GM12864 (cell line): ENCODE results near the gene KATNAL1.

Experiments used
- DNase-seq: peaks from one replicate; pipeline ENCODE4 v3.0.0-alpha.2; 2011; ENCODE audit warnings: low read depth
- H3K4me3 ChIP-seq: 2 replicates; pipeline ENCODE4 v1.5.1; 2011; ENCODE audit warnings: mild to moderate bottlenecking, low read depth, low read length, control low read depth
- TF ChIP-seq, protein P1 (sequence below): IDR thresholded peaks from 2 replicates; pipeline ENCODE4 v1.5.1; 2011; ENCODE audit warnings: low read depth, mild to moderate bottlenecking, moderate library complexity, low read length, control low read depth, inconsistent platforms; ENCODE audit errors: missing control alignments

KATNAL1 gene

DNA sequence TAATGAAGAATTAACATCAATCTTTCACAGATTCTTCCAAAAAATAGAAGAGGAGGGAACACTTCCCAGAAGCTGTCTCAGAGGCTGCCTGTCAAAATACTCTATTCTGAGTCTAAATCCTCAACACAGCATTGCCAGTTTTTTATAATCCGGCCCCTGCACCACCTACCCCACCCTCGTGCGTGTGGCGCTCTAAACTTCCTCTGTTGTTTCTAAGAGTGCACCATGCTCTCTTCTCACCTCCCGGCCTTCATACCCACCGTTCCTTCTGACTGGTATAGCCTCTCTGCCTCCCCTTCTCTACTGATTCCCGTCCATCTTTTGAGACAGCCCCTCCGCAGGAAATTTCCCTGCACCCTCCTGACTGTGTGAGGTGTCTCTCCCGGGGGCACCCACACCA is 136.8 kb downstream of the KATNAL1 start:
- TF ChIP-seq, protein P1, sequence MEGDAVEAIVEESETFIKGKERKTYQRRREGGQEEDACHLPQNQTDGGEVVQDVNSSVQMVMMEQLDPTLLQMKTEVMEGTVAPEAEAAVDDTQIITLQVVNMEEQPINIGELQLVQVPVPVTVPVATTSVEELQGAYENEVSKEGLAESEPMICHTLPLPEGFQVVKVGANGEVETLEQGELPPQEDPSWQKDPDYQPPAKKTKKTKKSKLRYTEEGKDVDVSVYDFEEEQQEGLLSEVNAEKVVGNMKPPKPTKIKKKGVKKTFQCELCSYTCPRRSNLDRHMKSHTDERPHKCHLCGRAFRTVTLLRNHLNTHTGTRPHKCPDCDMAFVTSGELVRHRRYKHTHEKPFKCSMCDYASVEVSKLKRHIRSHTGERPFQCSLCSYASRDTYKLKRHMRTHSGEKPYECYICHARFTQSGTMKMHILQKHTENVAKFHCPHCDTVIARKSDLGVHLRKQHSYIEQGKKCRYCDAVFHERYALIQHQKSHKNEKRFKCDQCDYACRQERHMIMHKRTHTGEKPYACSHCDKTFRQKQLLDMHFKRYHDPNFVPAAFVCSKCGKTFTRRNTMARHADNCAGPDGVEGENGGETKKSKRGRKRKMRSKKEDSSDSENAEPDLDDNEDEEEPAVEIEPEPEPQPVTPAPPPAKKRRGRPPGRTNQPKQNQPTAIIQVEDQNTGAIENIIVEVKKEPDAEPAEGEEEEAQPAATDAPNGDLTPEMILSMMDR = no peak
- no peak for DNase-seq
- H3K4me3 ChIP-seq = no peak overlapping the region

DNA sequence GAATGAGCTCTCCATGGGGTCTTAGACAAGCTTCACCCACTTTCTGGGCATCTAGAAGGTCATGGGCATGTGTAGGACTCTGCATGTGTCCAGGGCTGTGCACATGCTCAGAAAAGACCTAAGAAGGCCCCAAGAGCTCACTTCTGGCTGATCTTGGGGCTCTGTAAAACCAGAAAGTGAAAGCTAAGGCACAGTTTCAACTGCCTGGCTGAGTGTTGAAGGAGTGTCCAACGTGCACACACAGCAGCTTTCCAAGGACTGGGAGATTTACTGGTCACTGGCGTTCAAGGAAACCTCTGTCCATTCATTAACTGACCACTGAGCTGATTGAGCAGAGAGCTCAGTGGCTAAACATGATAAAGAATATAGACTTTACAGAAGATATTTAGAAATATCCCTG is 137.9 kb downstream of the KATNAL1 start:
- no peak for DNase-seq
- TF ChIP-seq, protein P1 = no peak
- no peak overlapping the region for H3K4me3 ChIP-seq

DNA sequence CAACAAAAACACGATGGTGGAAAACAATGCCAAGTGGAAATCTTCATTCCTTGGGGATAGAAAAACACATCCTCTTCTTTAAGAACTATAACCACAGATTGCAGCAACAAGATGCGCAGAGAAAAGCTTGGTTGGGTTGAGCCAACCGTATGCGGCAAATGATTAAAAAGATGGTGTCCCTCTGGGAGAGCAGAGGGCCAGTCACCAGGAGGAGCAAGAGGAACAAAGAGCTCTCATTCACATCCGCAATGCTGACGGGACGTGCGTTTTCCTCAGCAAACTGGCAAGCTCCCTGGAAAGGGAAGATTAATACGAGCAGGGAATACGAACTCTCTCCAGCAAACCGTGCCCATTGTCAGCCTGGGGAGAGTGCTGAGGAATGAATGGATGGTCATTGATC is 141.6 kb downstream of the KATNAL1 start:
- no peak overlapping the region for H3K4me3 ChIP-seq
- no peak for DNase-seq
- TF ChIP-seq, protein P1 = no peak

DNA sequence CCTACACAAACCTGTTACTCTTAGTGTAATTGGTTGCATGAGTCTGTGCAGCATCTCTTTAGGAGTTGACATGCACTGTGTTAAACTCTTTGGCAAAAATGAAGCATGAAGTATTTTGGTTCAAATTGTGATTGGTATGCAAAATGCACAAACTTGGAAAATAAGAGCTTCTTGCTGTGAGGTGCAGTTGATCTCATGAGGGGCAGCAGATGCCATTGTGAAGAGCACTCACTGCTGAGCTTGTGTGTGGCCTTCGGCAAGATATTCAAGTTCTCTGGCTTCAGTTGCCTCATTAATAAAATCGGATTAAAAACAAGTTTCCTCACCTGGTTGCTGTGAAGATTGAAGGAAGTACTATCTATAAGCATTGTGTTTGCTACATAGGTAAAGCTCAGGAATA is 142.3 kb downstream of the KATNAL1 start:
- no peak for DNase-seq
- no peak overlapping the region for H3K4me3 ChIP-seq
- TF ChIP-seq, protein P1 = no peak

- TF ChIP-seq, protein P1 = no peak
- no peak for DNase-seq
Observed at GRCh38 chr13:30164146-30164545, 143.2 kb downstream of the KATNAL1 start.

GRCh38 chr13:30163441-30163840 is 143.9 kb downstream of the KATNAL1 start:
- TF ChIP-seq, protein P1 = no peak
- DNase-seq = no peak
- H3K4me3 ChIP-seq = no peak overlapping the region

More at GRCh38 chr13:30164146-30164545, 143.2 kb downstream of the KATNAL1 start:
- no peak overlapping the region for H3K4me3 ChIP-seq

DNA sequence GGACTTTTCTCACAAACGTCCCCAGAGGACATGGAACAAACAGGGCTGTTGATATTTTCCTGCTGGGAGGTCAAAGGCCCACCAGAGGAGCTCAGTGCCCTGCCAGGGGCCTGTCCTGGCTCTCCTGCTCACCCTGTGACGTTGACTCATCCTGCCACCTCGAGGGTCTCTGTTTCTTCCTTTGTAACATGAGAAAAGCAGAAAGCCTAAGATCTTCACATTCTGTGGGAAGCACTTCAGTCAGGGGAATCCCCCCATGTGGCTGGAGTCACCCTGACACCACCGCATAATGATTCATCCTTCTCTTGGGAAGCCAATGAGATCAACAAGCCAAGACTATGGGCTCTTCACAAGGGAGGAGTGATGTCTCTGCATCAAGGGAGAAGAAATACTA is 147.9 kb downstream of the KATNAL1 start:
- DNase-seq = no peak
- TF ChIP-seq, protein P1 = no peak
- no peak overlapping the region for H3K4me3 ChIP-seq
